Thoracic aorta (tissue), 2 donors: ENCODE measurements around the gene KHK. TPM values are rescaled to one million over a fixed set of nuclear protein-coding genes. Genes with fewer than 3 reads are reported as not detected.

Source experiments
- ATAC-seq: fragments of 150-250 bp; one replicate; pipeline ENCODE4 v1.8.0; 2017; ENCODE audit warnings: low read depth; ENCODE audit not compliant: insufficient number of reproducible peaks, low FRiP score
- DNase-seq: peaks from one replicate; pipeline ENCODE4 v3.0.0-alpha.2; 2020; ENCODE audit warnings: low spot score
- H3K27ac ChIP-seq, 2 donors: fragments of 200-600 bp; sonication (generic); 1 replicate in 1 of 2; 2 replicates in 1 of 2; pipeline ENCODE4 v1.5.1; 2016; ENCODE audit warnings: mild to moderate bottlenecking in 2 of 2, moderate library complexity in 2 of 2
- H3K27me3 ChIP-seq: fragments of 200-600 bp; sonication (generic); replicated peaks from 2 replicates; pipeline ENCODE4 v1.6.0; 2016; ENCODE audit warnings: mild to moderate bottlenecking; ENCODE audit not compliant: insufficient read depth
- H3K36me3 ChIP-seq: fragments of 200-600 bp; sonication (generic); one replicate; pipeline ENCODE4 v1.5.1; 2016
- H3K4me1 ChIP-seq, 2 donors: fragments of 200-600 bp; sonication (generic); 1 replicate in 1 of 2; 2 replicates in 1 of 2; pipeline versions ENCODE4 v1.5.1 to v1.6.0; 2016; ENCODE audit warnings: low read depth in 2 of 2, mild to moderate bottlenecking in 1 of 2; ENCODE audit not compliant: control insufficient read depth in 1 of 2
- H3K4me3 ChIP-seq: fragments of 200-600 bp; sonication (generic); 2 replicates; pipeline ENCODE4 v1.5.1; 2016; ENCODE audit warnings: mild to moderate bottlenecking
- H3K9me3 ChIP-seq: fragments of 200-600 bp; sonication (generic); 2 replicates; pipeline ENCODE4 v1.5.1; 2016
- total RNA-seq, 2 donors: library from RNA; depleted of rRNA; stranded (reverse); fragments of >200 nt; gene quantifications; one replicate each; pipeline versions ENCODE4 v1.1.0 to v1.2.3, GENCODE V29; 2016
- TF ChIP-seq, protein P1 (sequence below): fragments of 200-600 bp; sonication (generic); IDR thresholded peaks from one replicate; pipeline ENCODE4 v1.5.1; 2019; ENCODE audit warnings: antibody characterized with exemption

Gene KHK
- total RNA-seq, 2 donors from 2014 or later, result 1.5 to 2.6 TPM

DNA sequence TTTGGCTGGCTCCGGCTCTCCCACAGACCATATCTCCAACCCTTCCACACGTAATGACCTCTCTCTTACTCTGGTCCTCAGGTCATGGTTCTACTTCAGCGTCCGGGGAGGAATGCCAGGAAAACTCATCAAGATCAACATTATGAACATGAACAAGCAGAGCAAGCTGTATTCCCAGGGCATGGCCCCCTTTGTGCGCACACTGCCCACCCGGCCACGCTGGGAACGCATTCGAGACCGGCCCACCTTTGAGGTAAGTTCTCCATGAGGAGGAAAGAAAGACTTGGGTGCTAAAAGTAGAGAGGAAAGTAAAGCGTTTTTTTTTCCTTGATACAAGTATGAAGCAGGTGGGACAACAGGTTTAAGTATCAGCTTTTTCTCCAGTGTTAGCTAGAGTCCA is 33.3 kb upstream of the KHK start:
- Histone ChIP-seq H3K4me3 (no peak overlapping the region), H3K36me3 (peaks cover 29% of the 10 kb centered on the region), H3K27me3 (no peaks in the 10 kb centered on the region), H3K27ac (no peak overlapping the region), H3K9me3 (no peaks in the 10 kb centered on the region), H3K4me1 (peaks cover 5 to 15% of the 10 kb centered on the region in 2 donors)
- no peak for DNase-seq
- TF ChIP-seq, protein P1, sequence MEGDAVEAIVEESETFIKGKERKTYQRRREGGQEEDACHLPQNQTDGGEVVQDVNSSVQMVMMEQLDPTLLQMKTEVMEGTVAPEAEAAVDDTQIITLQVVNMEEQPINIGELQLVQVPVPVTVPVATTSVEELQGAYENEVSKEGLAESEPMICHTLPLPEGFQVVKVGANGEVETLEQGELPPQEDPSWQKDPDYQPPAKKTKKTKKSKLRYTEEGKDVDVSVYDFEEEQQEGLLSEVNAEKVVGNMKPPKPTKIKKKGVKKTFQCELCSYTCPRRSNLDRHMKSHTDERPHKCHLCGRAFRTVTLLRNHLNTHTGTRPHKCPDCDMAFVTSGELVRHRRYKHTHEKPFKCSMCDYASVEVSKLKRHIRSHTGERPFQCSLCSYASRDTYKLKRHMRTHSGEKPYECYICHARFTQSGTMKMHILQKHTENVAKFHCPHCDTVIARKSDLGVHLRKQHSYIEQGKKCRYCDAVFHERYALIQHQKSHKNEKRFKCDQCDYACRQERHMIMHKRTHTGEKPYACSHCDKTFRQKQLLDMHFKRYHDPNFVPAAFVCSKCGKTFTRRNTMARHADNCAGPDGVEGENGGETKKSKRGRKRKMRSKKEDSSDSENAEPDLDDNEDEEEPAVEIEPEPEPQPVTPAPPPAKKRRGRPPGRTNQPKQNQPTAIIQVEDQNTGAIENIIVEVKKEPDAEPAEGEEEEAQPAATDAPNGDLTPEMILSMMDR, result no peak
- ATAC-seq, result no peak

- ATAC-seq (no peak), DNase-seq (no peak)
- Histone ChIP-seq H3K36me3 (peaks cover 29% of the 10 kb centered on the region), H3K27me3 (no peaks in the 10 kb centered on the region), H3K4me3 (no peak overlapping the region), H3K27ac (no peak overlapping the region), H3K4me1 (peaks cover 5 to 15% of the 10 kb centered on the region in 2 donors), H3K9me3 (no peaks in the 10 kb centered on the region)
- TF ChIP-seq, protein P1, result no peak
These were observed 32.8 kb upstream of the KHK start for GRCh38 chr2:27053776-27054175.

- no peak for ATAC-seq
- H3K36me3 ChIP-seq, result peaks cover 30% of the 10 kb centered on the region
- no peak overlapping the region for H3K4me3 ChIP-seq
- TF ChIP-seq, protein P1, result no peak
- no peak for DNase-seq
- no peaks in the 10 kb centered on the region for H3K9me3 ChIP-seq
- H3K27ac ChIP-seq, result no peak overlapping the region
- H3K4me1 ChIP-seq, result peaks cover 0 to 9% of the 10 kb centered on the region in 2 donors
- H3K27me3 ChIP-seq, result no peaks in the 10 kb centered on the region
These were observed 31.9 kb upstream of the KHK start for GRCh38 chr2:27054721-27055120.

DNA sequence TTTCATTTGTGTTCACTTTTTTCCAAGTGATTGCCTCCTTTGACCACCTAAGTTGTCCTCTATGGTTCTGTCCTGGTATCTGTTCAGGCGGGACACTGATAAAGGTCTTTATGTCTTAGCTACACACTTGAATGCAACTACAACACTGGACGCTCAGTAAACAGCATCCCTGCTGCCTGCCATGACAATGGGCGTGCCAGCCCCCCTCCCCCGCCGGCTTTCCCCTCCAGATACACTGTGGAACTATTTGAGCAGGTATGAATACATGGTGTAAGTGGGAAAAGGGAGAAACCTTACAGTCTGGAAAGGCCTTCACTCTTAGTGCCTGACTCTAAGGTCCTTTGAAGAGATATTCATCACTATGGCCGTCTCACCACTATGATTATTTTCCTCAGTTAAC is 29.4 kb upstream of the KHK start:
- H3K9me3 ChIP-seq, result no peaks in the 10 kb centered on the region
- ATAC-seq (no peak), DNase-seq (no peak)
- TF ChIP-seq, protein P1, result no peak
- H3K4me3 ChIP-seq, result no peak overlapping the region
- H3K36me3 ChIP-seq, result peaks cover 34% of the 10 kb centered on the region
- no peaks in the 10 kb centered on the region for H3K27me3 ChIP-seq
- peaks cover 0 to 4% of the 10 kb centered on the region in 2 donors for H3K4me1 ChIP-seq
- H3K27ac ChIP-seq, result no peak overlapping the region

- no peaks in the 10 kb centered on the region for H3K27me3 ChIP-seq
- ATAC-seq (no peak), DNase-seq (no peak)
- TF ChIP-seq, protein P1, result no peak
- no peaks in the 10 kb centered on the region for H3K4me1 ChIP-seq
- peaks cover 40% of the 10 kb centered on the region for H3K36me3 ChIP-seq
- no peaks in the 10 kb centered on the region for H3K9me3 ChIP-seq
- no peak overlapping the region for H3K27ac ChIP-seq
- no peak overlapping the region for H3K4me3 ChIP-seq
These were observed 28.4 kb upstream of the KHK start for GRCh38 chr2:27058210-27058609.
